K562 (cell line): ENCODE measurements around the gene MRFAP1. TPM values are rescaled to one million over a fixed set of nuclear protein-coding genes. Genes with fewer than 3 reads are reported as not detected.

Experiments used
- ATAC-seq: fragments of 200-7000 bp; cut with Tn5 transposase; 3 replicates; pipeline ENCODE4 v1.9.1; 2020; ENCODE audit warnings: moderate library complexity
- BruUV-seq: library from RNA; stranded (reverse); fragments of 400-500 nt; replicated peaks from 2 replicates; lab custom pipeline; 2021; lab: Mats Ljungman, UMichigan
- CTCF ChIA-PET: fragments of 300-600 bp; formaldehyde crosslinking; extraction: SDS; loops from one replicate; lab custom pipeline; 2021; ENCODE audit warnings: low intra/inter-chr PET ratio; lab: Yijun Ruan, JAX
- POLR2A ChIA-PET: fragments of 300-600, 350-650 bp; sonication (Branson Sonifier 250); formaldehyde crosslinking; extraction: SDS; loops from one replicate; lab custom pipeline; 2021; ENCODE audit warnings: antibody characterized with exemption, inconsistent platforms; lab: Yijun Ruan, JAX
- DNase-seq, 4 experiments: peaks; one replicate each; pipeline versions ENCODE4 v3.0.0 to v3.0.0-alpha.2; 2011 to 2018; ENCODE audit warnings: low spot score in 3 of 4, mixed read lengths in 3 of 4; ENCODE audit errors: extremely low read depth in 1 of 4
- FAIRE-seq: peaks from 2 replicates; lab custom pipeline; 2011; peaks lifted over from hg19 to GRCh38; lab: Jason Lieb, UNC
- H2AFZ ChIP-seq: 2 replicates; pipeline ENCODE4 v1.6.0; 2011; ENCODE audit warnings: low read depth, low read length, control low read depth, inconsistent platforms
- H3K27ac ChIP-seq: fragments of 200-600 bp; 3 replicates; pipeline ENCODE4 v1.8.0; 2011; ENCODE audit warnings: low read depth, mild to moderate bottlenecking, control low read depth, inconsistent platforms, low read length, moderate library complexity, mixed read lengths; ENCODE audit errors: extremely low read depth
- H3K27me3 ChIP-seq, 2 experiments: fragments of 300-600 bp in 1 of 2; 2 replicates in 1 of 2; 3 replicates in 1 of 2; pipeline versions ENCODE4 v1.6.0 to v1.8.0; 2011; ENCODE audit warnings: inconsistent platforms in 2 of 2, low read length in 2 of 2, mild to moderate bottlenecking in 1 of 2, mixed read lengths in 1 of 2, moderate library complexity in 1 of 2; ENCODE audit not compliant: control insufficient read depth in 2 of 2, insufficient read depth in 2 of 2
- H3K36me3 ChIP-seq: fragments of 300-600 bp; 3 replicates; pipeline ENCODE4 v1.8.0; 2011; ENCODE audit warnings: mild to moderate bottlenecking, low read length, inconsistent platforms; ENCODE audit not compliant: control insufficient read depth, insufficient read depth
- H3K4me1 ChIP-seq, 2 experiments: fragments of 200-600 bp in 1 of 2; replicated peaks in 1 of 2; 2 replicates in 1 of 2; 3 replicates in 1 of 2; pipeline versions ENCODE4 v1.5.1 to v1.8.0; 2011; ENCODE audit warnings: inconsistent platforms in 2 of 2, low read length in 2 of 2, mild to moderate bottlenecking in 1 of 2, mixed read lengths in 1 of 2, moderate library complexity in 1 of 2; ENCODE audit not compliant: control insufficient read depth in 2 of 2, insufficient read depth in 2 of 2
- H3K4me2 ChIP-seq: 2 replicates; pipeline ENCODE4 v1.6.1; 2011; ENCODE audit warnings: low read length, control low read depth, inconsistent platforms, mixed read lengths; ENCODE audit not compliant: insufficient read depth
- H3K4me3 ChIP-seq: fragments of 200-600 bp; sonication (generic), shearing (Covaris generic); 2 replicates; pipeline ENCODE4 v1.5.1; 2016; ENCODE audit warnings: control low read depth, inconsistent platforms
- H3K79me2 ChIP-seq: fragments of 200-600 bp; 3 replicates; pipeline ENCODE4 v1.8.0; 2011; ENCODE audit warnings: low read length, inconsistent platforms; ENCODE audit not compliant: control insufficient read depth, insufficient read depth
- H3K9ac ChIP-seq, 2 experiments: 2 replicates each; pipeline versions ENCODE4 v1.6.0 to v1.6.1; 2011; ENCODE audit warnings: low read depth in 2 of 2, low read length in 2 of 2, control low read depth in 1 of 2, inconsistent platforms in 1 of 2, mild to moderate bottlenecking in 1 of 2, mixed read lengths in 1 of 2; ENCODE audit not compliant: insufficient read depth in 1 of 2
- H3K9me1 ChIP-seq: one replicate; pipeline ENCODE4 v1.6.0; 2011; ENCODE audit warnings: inconsistent platforms, mild to moderate bottlenecking, low read length, moderate library complexity; ENCODE audit not compliant: control insufficient read depth, insufficient read depth
- H3K9me3 ChIP-seq: replicated peaks from 2 replicates; pipeline ENCODE4 v1.5.1; 2011; ENCODE audit warnings: low read depth, low read length, inconsistent platforms; ENCODE audit not compliant: control insufficient read depth, insufficient read depth
- H4K20me1 ChIP-seq: replicated peaks from 2 replicates; pipeline ENCODE4 v1.6.1; 2011; ENCODE audit warnings: low read length, inconsistent platforms, mixed read lengths; ENCODE audit not compliant: control insufficient read depth, insufficient read depth
- CREB1 ChIP-seq, 2 experiments: sonication (generic) in 1 of 2; formaldehyde crosslinking in 1 of 2; IDR thresholded peaks; 2 replicates each; pipeline versions ENCODE4 v1.6.1 to v1.8.0; 2012 to 2022; ENCODE audit warnings: inconsistent platforms in 1 of 2, mild to moderate bottlenecking in 1 of 2, missing genetic modification reagents in 1 of 2, moderate library complexity in 1 of 2
- NR2C1 ChIP-seq, 2 experiments: fragments of 450-650 bp; IDR thresholded peaks; 2 replicates each; pipeline ENCODE4 v1.6.1; 2017; ENCODE audit warnings: mild to moderate bottlenecking in 2 of 2, antibody characterized with exemption in 1 of 2, inconsistent platforms in 1 of 2, missing compliant biosample characterization in 1 of 2, missing genetic modification characterization in 1 of 2
- PHB2 ChIP-seq: fragments of 450-650 bp; IDR thresholded peaks from 2 replicates; pipeline ENCODE4 v1.6.1; 2017; ENCODE audit warnings: low read depth
- SMARCB1 ChIP-seq: IDR thresholded peaks from 2 replicates; pipeline ENCODE4 v1.6.1; 2011; ENCODE audit warnings: improper control_type of control experiment, low read depth; ENCODE audit not compliant: insufficient read length
- SRF ChIP-seq, 2 experiments: fragments of 250-450, 450-650 bp in 1 of 2; sonication (Bioruptor Pico) in 1 of 2; sonication (generic) in 1 of 2; formaldehyde crosslinking; IDR thresholded peaks; 2 replicates each; pipeline versions ENCODE4 v1.5.0 to v1.5.1; 2020 to 2022; ENCODE audit warnings: mild to moderate bottlenecking in 1 of 2, missing genetic modification reagents in 1 of 2
- ZBTB33 ChIP-seq: sonication (generic); formaldehyde crosslinking; IDR thresholded peaks from 2 replicates; pipeline ENCODE4 v1.8.1; 2023; ENCODE audit warnings: mild to moderate bottlenecking, missing genetic modification reagents
- ZBTB49 ChIP-seq: sonication (generic); formaldehyde crosslinking; IDR thresholded peaks from 2 replicates; pipeline ENCODE4 v1.8.0; 2022; ENCODE audit warnings: missing genetic modification reagents, mild to moderate bottlenecking, borderline replicate concordance
- ZFP36 ChIP-seq: fragments of 150-350 bp; IDR thresholded peaks from 2 replicates; pipeline ENCODE4 v1.6.1; 2018; ENCODE audit warnings: low read length, low read depth; ENCODE audit not compliant: partially characterized antibody
- ZNF780A ChIP-seq: fragments of 250-450 bp; sonication (Bioruptor Pico); IDR thresholded peaks from 2 replicates; pipeline ENCODE4 v1.5.0; 2021; ENCODE audit warnings: mild to moderate bottlenecking
- ZSCAN32 ChIP-seq: fragments of 450-650 bp; formaldehyde crosslinking; IDR thresholded peaks from 2 replicates; pipeline ENCODE4 v1.4.0; 2020; ENCODE audit warnings: mild to moderate bottlenecking, moderate library complexity
- WGBS: fragments of 100-300 bp; shearing (Covaris generic); methylation state at CpG from one replicate; pipeline ENCODE4 v1.1.6; 2016; ENCODE audit warnings: low coverage, mixed read lengths; ENCODE audit not compliant: insufficient coverage; ENCODE audit errors: missing lambda C conversion rate; 5-methylcytosine and 5-hydroxymethylcytosine counted together
- in situ Hi-C: fragments of 300-500 bp; cut with MboI; formaldehyde crosslinking; loops from 4 replicates; pipeline ENCODE4 v1.15.0; 2018; ENCODE audit warnings: inconsistent platforms, mixed read lengths
- intact Hi-C: fragments of 100-400 bp; cut with micrococcal nuclease; formaldehyde crosslinking; loops from 2 replicates; pipeline ENCODE4 v1.14.2; 2022
- polyA plus RNA-seq, 8 experiments: library from polyadenylated mRNA; depleted of rRNA in 4 of 8; stranded (reverse) in 5 of 8; unstranded in 3 of 8; fragments of >200 nt; fragmentation: Nextera tagmentation in 2 of 8; fragmentation: Illumina TruSeq in 1 of 8; extraction: Ambion mirVana in 2 of 8; extraction: Trizol in 1 of 8; gene quantifications; 2 replicates each; pipeline versions ENCODE4 v1.2.1 to v1.2.3, GENCODE V29; 2011 to 2014; ENCODE audit warnings: inconsistent platforms in 1 of 8, missing spikeins in 1 of 8
- total RNA-seq, 7 experiments: library from RNA; depleted of rRNA in 6 of 7; stranded (reverse); fragments of >200 nt in 6 of 7; fragmentation: Illumina TruSeq in 2 of 7; extraction: Trizol in 2 of 7; gene quantifications; 2 replicates each; pipeline versions ENCODE4 v1.2.1 to v1.2.3, GENCODE V29; 2011 to 2021; ENCODE audit warnings: low replicate concordance in 1 of 7

MRFAP1 gene
- total and polyA plus RNA-seq, 9 of the 15 experiments (the other 6 are each of a cell fraction or from before 2014, with no cell fraction given): 46.0 to 270 (median 151) TPM

- peaks cover 32 to 46% of the 10 kb centered on the region in 2 experiments for H3K4me1 ChIP-seq
- H3K27me3 ChIP-seq: no peaks in the 10 kb centered on the region
- no peak overlapping the region for H3K4me3 ChIP-seq
- peak overlapping the region; percentile 66 to 77 for H3K9ac ChIP-seq
- FAIRE-seq (peak; percentile 56), DNase-seq (peak in 1 of 4 experiments; percentile 39), ATAC-seq (no peak)
- no peaks in the 10 kb centered on the region for H3K36me3 ChIP-seq
- ChIA-PET CTCF (interaction anchor here (0.6 kb wide), 1 partner anchor 12 kb away, joined by 5 read pairs; no protein-coding TSS in a partner anchor), POLR2A (interaction anchor here (1.4 to 4.8 kb wide), 3 partner anchors 12 to 15 kb away, joined by 4 to 25 read pairs (median 13); a partner anchor contains a TSS)
- H3K27ac ChIP-seq: peak overlapping the region; percentile 74
- no peaks in the 10 kb centered on the region for H3K9me1 ChIP-seq
- H4K20me1 ChIP-seq: no peaks in the 10 kb centered on the region
- intact Hi-C loops (no loop called here), in situ Hi-C loops (no loop called here)
- peak overlapping the region; percentile 79 for H3K4me2 ChIP-seq
- BruUV-seq: no TSS peak
- no peaks in the 10 kb centered on the region for H3K9me3 ChIP-seq
- WGBS: 73% methylated on average over 24 of the region's 24 CpGs
- no peaks in the 10 kb centered on the region for H3K79me2 ChIP-seq
- H2AFZ ChIP-seq: peak overlapping the region; percentile 98
- TF ChIP-seq CREB1 (IDR thresholded peaks at IDR 0.05) (no peak), CREB1 (CRISPR knock-in tag; IDR thresholded peaks at IDR 0.05) (0 out of 2 replicates have a peak, but pooled peaks have one; percentile 38), ZSCAN32 (CRISPR knock-in tag) (no peak), ZFP36 (peak; percentile 80), SMARCB1 (no peak), NR2C1 (IDR thresholded peaks at IDR 0.05) (0 out of 2 replicates have a peak, but pooled peaks have one; percentile 4), NR2C1 (tag; IDR thresholded peaks at IDR 0.05) (no peak), SRF (CRISPR knock-in tag; IDR thresholded peaks at IDR 0.05) (0 out of 4 replicates have a peak, but pooled peaks of 1 of the 2 experiments have one; percentile 3), PHB2 (no peak), ZNF780A (no peak), ZBTB33 (CRISPR knock-in tag) (peak; percentile 86), ZBTB49 (CRISPR knock-in tag) (no peak)
Observed at GRCh38 chr4:6687947-6688878, 47.7 kb downstream of the MRFAP1 start.
